Measurements from ENCODE around the gene PREPL.

- TF ChIP-seq CTCF (IDR thresholded peaks at IDR 0.05) = no peak
- TF ChIP-seq EZH2 (IDR thresholded peaks at IDR 0.05; ENCODE audit: borderline replicate concordance, insufficient read depth, low read depth, low read length, poor library complexity, severe bottlenecking) = no peak
Observed at GRCh38 chr2:44286884-44287638, 74.2 kb downstream of the PREPL start.

Measured in B cell (primary cell).